HG03439 (cell line): ENCODE measurements around the gene VAMP4.
"Not testable (repeated sequence)": the region's sequence is repeated elsewhere in the genome, so short reads cannot be mapped to it uniquely, and the experiment has no call there.

Experiments used
- ATAC-seq: cut with Tn5 transposase; IDR thresholded peaks from one replicate; pipeline ENCODE4 v1.9.1; 2021; ENCODE audit warnings: mild to moderate bottlenecking, moderate library complexity; ENCODE audit not compliant: unreplicated experiment

VAMP4 gene

GRCh38 chr1:171702598-171702997, 39.3 kb downstream of the VAMP4 start:
- ATAC-seq: no peak

GRCh38 chr1:171699531-171699930, 42.3 kb downstream of the VAMP4 start:
- no peak for ATAC-seq

- ATAC-seq: not testable (repeated sequence)
These were observed 46.1 kb downstream of the VAMP4 start for GRCh38 chr1:171695772-171696171.

DNA sequence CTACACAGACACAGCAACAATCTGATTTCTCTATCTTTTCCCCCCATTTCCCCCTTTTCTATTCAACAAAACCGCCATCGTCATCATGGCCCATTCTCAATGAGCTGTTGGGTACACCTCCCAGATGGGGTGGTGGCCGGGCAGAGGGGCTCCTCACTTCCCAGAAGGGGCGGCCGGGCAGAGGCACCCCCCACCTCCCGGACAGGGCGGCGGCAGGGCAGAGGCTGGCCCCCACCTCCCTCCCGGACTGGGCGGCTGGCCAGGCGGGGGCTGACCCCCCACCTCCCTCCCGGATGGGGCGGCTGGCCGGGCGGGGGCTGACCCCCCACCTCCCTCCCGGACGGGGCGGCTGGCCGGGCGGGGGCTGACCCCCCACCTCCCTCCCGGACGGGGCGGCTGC, 48.3 kb downstream of the VAMP4 start:
- ATAC-seq: not testable (repeated sequence)

- ATAC-seq: no peak
These were observed 58.0 kb downstream of the VAMP4 start for GRCh38 chr1:171683870-171684269.

DNA sequence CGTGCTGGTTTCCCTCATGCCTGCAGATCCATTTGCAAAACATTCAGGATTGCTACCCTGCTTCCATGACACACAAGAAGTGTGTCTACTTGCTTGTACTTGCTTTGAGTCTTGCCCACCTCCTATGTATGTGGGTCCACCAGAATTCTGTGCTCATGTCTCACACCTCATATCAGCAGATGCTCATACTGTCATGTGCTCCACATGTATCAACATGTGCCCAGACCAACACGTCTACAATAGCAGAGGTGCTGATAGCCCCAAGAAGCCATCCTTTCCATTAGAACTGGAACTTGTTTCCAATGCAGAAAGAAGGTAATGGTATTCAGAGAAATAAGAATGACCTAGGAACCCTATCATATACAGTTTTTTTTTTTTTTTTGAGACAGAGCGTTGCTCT, 61.5 kb downstream of the VAMP4 start:
- ATAC-seq: no peak

DNA sequence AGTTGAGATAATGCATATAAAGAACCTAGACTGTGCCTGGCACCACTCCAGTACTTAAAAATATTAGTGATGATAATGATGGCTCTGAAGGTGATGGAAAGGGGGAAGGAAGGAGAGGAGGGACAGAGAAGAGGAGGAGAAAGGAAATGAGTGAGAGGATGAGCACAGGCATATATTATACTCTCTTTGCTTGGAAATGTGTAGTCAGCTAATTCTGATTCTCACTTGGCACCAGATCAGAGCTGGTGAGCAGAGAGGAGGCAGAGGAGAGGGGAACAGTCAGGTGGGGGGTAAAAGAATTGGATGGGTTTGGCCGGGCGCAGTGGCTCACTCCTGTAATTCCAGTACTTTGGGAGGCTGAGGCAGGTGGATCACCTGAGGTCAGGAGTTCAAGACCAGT, 65.0 kb downstream of the VAMP4 start:
- ATAC-seq: no peak

DNA sequence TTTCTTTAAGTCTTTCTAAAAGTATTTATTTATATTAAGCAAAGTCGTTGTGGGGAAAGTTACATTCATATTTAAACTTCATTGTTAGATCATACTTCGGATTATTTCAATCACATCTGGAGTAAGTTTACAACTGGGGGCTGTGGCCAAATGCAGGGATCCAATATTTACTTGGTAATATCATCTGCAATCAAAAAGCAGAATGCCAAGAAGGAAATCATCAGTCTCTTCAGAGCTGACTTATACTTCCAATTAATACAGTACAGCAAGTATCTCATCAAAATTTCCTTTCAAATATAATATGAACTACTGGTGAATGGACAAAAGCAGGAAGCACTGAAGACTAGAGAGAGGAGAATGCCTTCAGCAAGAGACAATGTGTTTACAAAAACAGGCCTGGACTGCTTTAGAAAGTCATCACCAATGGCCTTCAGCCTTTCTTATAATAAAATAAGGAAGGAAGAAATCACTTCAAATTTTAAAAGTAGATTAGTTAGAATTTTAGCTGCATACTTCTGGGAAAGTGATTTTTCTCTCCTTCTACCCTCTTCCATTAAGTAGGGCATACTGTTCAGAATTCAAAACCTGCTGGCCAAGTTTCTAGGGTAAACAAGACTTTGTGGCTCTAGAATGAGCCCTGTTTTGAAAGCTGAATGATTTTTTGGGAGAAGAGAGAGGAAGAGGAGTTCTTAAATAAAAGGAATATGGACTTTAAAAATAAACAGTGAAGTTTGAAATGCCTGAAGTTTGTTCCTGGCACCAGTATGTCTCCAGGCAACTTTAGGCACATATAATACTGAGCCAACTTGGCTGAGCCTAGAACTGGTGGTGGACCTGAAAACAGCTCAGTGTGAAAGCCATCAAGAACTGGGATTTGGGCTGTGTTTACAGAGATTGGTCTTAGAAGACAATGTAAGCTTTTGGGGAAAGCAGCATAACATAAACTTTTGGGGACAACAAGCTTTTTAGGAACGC, 67.1 kb downstream of the VAMP4 start:
- no peak for ATAC-seq

GRCh38 chr1:171670739-171671138, 71.1 kb downstream of the VAMP4 start:
- ATAC-seq: no peak

DNA sequence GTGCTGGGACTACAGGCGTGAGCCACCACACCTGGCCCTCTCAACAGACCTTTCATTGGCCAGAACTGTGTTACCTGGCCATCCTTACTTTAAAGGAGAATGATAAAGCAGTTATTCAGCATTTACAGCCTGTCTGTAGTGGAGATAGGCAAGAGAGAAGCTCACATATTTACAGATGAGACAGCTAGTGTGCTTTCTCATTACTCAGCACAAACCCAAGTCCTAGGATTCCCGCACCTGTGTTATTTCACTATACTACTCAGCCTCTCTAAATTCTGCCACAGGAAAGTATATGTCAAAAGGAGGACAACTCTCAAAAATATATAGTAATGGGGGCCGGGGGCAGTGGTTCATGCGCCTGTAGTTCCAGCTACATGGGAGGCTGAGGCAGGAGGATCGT, 73.5 kb downstream of the VAMP4 start:
- no peak for ATAC-seq

DNA sequence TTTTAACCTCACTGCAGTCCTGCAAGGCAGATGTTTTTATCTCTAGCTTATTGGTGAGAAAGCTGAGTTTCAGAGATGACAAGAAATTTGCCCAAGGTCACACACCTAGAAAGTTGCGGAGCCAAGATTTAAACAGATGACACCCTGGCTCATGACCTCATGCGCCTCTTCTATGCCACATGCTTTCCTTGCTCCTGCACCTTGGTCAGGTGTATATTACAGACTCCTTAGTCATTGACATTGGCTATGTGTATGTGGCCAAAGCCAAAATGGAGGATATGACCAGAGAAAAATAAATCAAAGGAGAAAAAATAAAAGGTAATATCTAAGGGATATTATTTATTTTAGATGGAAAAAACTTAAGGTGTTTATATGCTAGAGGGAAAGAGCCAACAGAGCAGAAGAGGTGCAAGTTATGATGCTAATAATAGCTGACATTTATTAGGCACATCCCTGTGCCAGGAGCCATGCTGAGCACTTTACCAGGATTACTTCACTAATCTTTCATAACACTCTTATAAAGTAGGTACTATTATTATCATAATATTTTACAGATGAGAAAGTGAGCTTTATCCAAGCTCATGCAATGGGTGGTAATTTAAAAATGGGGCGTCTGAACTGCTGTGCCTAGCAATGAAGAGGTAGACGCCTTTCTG, 75.6 kb downstream of the VAMP4 start:
- ATAC-seq: no peak

DNA sequence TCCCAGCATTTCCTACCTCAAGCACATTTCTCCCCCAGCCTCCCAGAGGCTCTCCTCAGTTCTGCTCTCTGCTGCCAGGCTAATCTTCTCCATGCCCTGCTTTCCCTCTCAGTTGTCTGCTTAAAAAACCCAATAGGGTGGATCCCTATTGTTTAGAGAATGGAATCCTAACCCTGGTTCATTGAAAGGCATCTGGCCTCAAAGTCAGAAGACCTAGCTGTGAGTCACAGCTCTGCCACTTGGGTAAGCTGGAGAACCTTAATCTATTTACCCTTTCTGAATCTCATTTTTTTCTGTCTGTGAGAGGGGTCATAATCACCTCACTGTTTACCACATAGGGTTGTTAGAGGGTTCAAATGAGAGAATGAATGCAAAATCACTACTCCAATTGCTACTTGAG, 76.9 kb downstream of the VAMP4 start:
- ATAC-seq: no peak

DNA sequence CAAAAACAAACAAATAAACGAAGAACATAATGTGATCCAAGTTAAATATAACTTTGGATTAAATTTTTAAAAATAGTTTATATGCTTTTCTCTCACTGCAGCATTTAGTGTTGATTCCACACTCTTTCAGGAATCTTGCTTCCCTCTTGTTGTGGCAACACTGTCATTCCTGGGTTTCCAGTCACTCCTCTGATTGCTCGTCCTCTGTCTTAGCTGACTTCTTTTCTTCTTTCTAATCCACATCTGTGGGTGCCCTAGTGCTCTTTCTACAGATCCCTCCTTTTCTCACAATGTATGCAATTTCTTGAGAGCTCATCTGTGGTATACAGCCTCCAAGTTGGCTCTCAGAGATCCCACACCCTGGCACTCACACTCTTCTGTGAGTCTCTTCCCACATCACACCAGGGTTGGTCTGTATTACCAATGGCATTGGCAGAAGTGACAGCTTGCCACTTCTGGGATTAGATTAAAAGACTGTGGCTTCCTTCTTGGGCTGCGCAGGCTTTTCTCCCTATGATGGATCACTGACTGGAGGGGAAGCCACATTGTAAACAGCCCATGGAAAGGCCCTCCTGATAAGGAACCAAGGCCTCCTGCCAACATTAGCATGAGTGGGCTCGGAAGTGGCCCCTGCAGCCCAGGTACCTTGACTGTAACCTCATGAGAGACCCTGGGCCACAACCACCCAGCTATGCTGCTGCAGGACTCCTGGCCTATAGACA, 77.8 kb downstream of the VAMP4 start:
- no peak for ATAC-seq

GRCh38 chr1:171663036-171663853, 78.6 kb downstream of the VAMP4 start:
- ATAC-seq: no peak

DNA sequence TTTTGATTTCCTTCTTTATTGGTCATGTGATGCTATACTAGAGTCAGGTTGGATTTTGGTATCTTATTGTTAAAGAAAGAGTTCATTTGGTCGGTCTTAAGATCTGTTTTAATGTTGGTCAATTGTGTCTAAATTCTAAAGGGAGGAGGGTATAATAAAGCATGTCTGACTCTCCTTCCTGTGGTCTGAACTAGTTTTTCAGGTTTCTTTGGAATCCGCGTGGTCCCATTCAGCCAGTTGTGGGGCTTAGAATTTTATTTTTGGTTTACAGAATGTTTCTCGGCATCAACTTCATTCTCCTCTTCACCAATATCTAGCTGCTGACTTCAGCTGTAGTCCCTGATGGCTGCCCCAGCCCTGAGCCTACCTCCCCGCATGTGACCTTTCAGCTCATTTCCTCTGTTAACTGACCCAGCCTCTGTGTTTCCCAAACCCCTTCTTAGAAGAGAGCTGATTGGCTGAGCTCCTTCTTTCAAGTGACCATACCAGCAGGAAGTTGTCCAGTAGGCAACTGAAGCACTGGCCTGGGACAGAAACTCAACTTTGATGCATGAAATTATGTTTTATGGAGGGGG, 80.7 kb downstream of the VAMP4 start:
- ATAC-seq: no peak

- not testable (repeated sequence) for ATAC-seq
These were observed 85.7 kb downstream of the VAMP4 start for GRCh38 chr1:171656206-171656605.

- no peak for ATAC-seq
These were observed 86.1 kb downstream of the VAMP4 start for GRCh38 chr1:171655746-171656116.

- peak; percentile 89 for ATAC-seq
These were observed 86.7 kb downstream of the VAMP4 start for GRCh38 chr1:171654942-171655745.

GRCh38 chr1:171654201-171654941, 87.5 kb downstream of the VAMP4 start:
- ATAC-seq: no peak
